NB4 (cell line): ENCODE data around the gene KIF16B.

Source experiments
- DNase-seq: peaks from one replicate; pipeline ENCODE4 v3.0.0; 2010; ENCODE audit warnings: low read depth
- H3K4me3 ChIP-seq: one replicate; pipeline ENCODE4 v1.5.1; 2011; ENCODE audit warnings: mild to moderate bottlenecking, low read depth, low read length, moderate library complexity
- CTCF ChIP-seq: IDR thresholded peaks from one replicate; pipeline ENCODE4 v1.5.1; 2012; ENCODE audit warnings: low read depth, low read length
- MAX ChIP-seq: IDR thresholded peaks from 2 replicates; pipeline ENCODE4 v1.6.1; 2011; ENCODE audit warnings: low read depth, low read length
- MYC ChIP-seq: IDR thresholded peaks from 2 replicates; pipeline ENCODE4 v1.6.1; 2011; ENCODE audit warnings: low read depth, low read length
- POLR2A ChIP-seq: IDR thresholded peaks from 2 replicates; pipeline ENCODE4 v1.6.1; 2011; ENCODE audit warnings: mild to moderate bottlenecking; ENCODE audit not compliant: insufficient read length; ENCODE audit errors: extremely low read depth

Gene KIF16B

GRCh38 chr20:16576219-16576618 lies 3.0 kb upstream of the KIF16B start:
- H3K4me3 ChIP-seq = no peak overlapping the region
- TF ChIP-seq CTCF (no peak), POLR2A (no peak), MYC (no peak), MAX (no peak)
- no peak for DNase-seq

DNA sequence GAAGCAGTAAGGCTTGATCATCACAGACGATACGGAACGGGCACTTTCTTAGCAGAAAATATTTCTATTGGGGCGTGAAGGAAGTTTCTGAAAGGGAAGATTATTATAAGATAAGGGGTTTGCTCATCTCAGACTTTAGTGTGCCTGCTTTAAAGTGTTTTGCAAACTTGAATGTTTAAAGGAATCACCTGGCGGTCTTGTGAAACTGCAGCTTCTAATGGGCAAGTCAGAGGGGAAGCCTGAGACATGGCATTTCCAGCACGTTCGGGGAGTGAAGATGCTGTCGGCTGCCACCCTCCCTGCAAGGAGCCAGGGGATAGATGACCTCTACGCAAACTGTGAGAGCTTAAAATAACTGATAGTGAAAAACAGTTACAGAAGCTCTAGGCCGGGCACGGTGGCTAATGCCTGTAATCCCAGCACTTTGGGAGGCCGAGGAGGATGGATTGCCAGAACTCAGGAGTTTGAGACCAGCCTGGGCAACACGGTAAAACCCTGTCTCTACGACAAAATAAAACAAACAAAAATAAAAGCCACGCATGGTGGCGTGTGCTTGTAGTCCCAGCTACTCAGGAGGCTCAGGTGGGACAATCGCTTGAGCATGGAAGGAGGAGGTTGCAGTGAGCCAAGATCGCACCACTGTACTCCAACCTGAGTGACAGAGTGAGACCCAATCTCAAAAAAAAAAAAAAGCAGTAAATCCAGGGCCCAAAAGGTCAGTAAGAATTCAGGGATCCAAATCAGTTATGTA lies 2.3 kb upstream of the KIF16B start:
- no peak for TF ChIP-seq MYC
- TF ChIP-seq POLR2A = no peak
- no peak for TF ChIP-seq MAX
- no peak for TF ChIP-seq CTCF
- H3K4me3 ChIP-seq = peak overlapping the region; percentile 57
- no peak for DNase-seq

GRCh38 chr20:16574656-16575355 lies 1.6 kb upstream of the KIF16B start:
- H3K4me3 ChIP-seq = peak overlapping the region; percentile 57
- TF ChIP-seq MYC = no peak
- no peak for TF ChIP-seq MAX
- peak; percentile 85 for DNase-seq

GRCh38 chr20:16571333-16571732 lies 1.9 kb downstream of the KIF16B start:
- no peak for TF ChIP-seq CTCF
- TF ChIP-seq MYC = no peak
- no peak for TF ChIP-seq POLR2A
- no peak for TF ChIP-seq MAX
- H3K4me3 ChIP-seq = no peak overlapping the region
- no peak for DNase-seq

DNA sequence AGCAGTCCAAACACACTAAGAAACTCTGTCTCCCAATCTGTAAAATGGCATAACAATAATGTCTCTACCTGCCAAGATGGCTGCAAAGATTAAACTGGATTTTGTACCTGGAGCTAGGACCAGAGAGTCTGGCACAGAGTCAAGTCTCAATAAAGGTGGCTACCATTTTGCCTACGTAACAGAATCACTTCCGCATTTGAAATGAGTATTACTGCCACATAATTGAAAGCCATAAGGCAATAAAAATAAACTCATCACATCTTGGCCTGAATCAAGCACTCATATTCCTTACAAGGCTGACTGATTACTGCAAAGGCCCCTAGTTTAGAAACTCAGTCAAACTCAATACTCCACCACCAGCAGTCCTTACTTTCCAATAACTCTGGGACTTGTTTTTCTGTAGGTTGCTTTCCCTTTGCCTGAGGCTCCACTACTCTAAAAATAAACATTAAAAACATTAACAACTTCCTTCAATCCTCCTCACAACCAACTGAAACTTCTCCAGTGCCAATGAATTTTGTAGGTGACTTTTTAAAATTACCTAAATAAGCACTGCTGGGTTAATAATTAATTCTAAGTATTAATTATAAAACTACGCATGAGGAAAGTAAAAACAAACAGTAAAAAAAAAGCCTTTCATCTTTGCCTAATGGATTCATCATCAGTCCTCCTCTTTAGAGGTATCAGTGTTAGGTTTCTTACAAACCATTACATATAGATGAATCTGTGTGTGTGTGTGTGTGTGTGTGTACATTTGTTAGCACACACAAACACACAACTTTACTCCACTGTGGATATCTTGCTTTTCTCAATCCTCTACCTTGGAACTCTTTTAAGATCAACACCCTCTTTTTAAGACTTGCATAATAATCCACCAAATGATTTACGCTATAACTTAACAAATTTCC lies 3.7 kb downstream of the KIF16B start:
- no peak overlapping the region for H3K4me3 ChIP-seq
- no peak for DNase-seq
- TF ChIP-seq POLR2A (no peak), CTCF (no peak), MYC (no peak), MAX (no peak)
